NCI-H2227 treated with DMSO at 0.1 percent for 48 hours (cell line): ENCODE results near the gene TBC1D21.

Experiments used
- DNase-seq: peaks from one replicate; lab custom pipeline; 2025; lab: John Stamatoyannopoulos, UW

The TBC1D21 gene

DNA sequence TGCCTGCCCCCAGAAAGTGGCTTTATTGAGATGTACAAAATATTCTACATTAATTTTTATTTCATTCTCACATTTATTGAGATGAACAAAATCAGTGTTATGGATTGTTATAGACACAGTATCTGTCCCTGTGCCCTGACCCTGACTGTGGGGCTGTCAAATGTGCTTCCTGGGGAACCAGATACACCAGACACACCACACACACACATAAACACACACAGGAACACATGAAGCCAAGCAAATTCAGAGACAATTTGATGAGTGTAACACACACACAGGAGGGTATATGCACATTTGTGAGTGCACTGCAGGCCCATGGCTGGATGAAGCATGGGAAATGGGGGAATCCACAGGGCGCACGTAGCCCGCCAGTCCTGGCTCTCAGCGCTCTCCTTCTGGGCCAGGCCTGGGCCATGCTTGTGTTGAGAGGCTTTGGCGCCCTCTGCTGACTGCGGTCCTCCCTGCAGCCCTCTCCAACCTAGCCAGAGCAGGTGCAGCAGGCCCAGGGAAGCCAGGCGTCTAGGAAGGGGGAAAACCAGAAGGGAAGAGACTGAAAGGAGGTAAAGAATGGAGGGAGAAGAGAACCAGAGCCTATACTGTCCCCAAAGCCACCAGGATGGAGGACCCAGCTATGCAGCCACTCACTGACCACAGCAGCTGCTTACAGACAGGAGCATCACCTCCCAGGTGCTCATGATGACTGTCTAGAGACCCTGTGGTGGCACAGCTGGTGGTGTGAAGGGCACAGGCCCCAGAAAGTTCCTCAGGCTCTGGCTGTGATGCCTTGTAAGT lies 34.9 kb downstream of the TBC1D21 start:
- peak; percentile 68 for DNase-seq

DNA sequence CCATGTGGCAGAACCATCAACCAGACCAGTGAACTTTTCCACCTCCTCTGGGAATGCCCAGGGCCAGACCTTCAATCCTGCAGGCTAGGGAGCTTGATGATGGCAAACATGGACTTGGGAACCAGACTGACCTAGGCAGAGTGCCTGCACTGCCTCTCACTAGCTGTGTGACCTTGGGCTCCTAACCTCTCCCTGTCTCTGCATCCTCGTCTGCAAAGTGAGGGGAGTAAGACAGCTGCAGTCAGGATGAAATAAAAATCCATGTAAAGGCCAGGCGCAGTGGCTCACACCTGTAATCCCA lies 35.4 kb downstream of the TBC1D21 start:
- DNase-seq, result no peak

DNA sequence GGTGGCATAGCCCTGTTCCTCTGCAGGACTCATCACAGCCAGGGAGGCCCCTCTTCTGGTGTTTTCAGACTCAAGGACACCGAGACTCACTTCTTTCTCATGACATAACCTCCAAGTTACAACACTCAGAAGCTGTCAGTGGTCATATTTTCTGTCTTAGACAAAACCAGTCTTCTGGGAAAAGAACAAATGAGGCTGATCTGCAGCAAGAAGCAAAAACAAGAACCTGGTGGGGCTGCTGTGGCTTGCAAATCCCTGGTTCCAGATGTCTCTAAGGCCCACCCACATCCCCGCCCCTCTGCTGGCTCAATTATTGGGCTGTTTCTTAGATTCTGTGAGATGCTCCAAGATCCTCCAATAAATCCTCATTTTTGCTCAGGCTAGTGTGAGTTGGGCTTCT lies 36.3 kb downstream of the TBC1D21 start:
- no peak for DNase-seq

GRCh38 chr15:73910522-73911303 lies 37.3 kb downstream of the TBC1D21 start:
- DNase-seq, result no peak

GRCh38 chr15:73912030-73912596 lies 38.7 kb downstream of the TBC1D21 start:
- DNase-seq, result no peak

GRCh38 chr15:73914145-73914544 lies 40.8 kb downstream of the TBC1D21 start:
- DNase-seq, result no peak

GRCh38 chr15:73915082-73915481 lies 41.7 kb downstream of the TBC1D21 start:
- DNase-seq, result no peak

- no peak for DNase-seq
Observed at GRCh38 chr15:73918784-73919183, 45.4 kb downstream of the TBC1D21 start.

DNA sequence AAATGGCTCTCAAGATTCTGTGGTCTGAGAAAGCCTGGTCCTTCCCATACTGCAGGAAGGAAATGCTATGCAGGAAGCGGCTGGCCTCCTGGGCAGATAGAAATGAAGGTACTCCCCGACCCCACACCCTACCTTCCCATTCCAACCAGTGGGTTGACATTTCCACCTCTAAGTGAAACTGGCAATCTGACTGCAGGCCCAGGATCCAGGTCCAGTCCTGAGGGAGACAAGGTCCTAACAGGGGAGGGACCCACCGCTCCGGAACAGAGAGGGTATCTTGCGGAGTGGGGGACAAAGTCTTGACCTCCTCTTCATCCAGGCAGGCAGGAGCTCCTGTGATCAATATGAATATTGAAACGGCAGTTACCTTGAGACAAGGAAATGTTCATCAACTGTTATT lies 46.3 kb downstream of the TBC1D21 start:
- no peak for DNase-seq

GRCh38 chr15:73921254-73921925 lies 48.0 kb downstream of the TBC1D21 start:
- no peak for DNase-seq

GRCh38 chr15:73922186-73923151 lies 49.1 kb downstream of the TBC1D21 start:
- no peak for DNase-seq

DNA sequence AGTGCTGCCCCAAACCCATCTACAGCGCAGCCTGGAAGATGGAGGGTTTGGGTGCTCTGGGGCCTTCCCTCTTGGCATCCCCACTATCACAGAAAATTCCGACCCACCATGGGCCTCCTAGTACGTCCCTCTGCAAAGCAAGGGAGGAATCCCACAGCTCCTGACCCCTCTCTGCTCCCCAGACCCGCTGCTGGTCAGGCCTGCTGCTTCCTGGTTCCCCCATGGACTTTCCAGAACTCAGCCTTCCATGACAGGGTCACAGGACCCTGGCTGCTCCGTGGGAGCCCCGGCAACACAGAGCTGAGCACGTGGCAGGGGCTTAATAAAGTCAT lies 49.8 kb downstream of the TBC1D21 start:
- DNase-seq, result no peak

DNA sequence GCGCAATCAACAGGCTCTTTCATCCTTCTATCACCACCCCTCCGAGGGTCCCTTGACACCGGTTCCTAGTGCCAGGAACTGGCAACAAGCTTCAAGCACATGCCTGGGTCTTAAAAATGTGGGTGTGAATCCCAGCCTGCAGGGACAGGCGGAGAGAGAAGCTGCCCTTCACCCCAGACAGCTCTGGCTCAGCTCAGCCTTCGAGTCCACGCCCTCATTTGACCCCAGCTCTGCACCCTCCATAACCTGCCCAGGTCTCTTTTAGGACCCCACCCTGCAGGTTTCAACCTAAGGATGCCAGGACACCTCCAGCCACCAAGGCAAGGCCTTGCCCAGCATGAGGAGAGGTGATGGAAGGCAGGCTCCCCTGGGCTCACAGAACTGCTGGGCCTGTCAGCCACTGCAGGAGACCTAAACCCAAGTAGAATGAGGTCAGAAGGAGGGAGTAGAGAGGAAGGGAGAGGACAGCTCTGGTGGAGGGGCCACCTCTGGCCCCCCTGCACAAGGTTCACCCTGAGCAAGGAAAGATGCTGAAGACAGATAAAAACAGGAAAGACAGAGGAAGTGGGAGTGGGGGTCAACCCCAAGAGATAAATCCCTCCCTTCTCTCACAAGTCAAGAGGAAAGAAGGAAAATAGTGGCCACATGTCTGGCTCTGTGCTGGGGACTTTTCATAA lies 50.3 kb downstream of the TBC1D21 start:
- no peak for DNase-seq

- peak; percentile 2 for DNase-seq
Observed at GRCh38 chr15:73924171-73924921, 51.0 kb downstream of the TBC1D21 start.

GRCh38 chr15:73925848-73926218 lies 52.5 kb downstream of the TBC1D21 start:
- DNase-seq, result no peak

GRCh38 chr15:73926219-73927002 lies 53.0 kb downstream of the TBC1D21 start, which contains the start of gene LOXL1:
Gene LOXL1 (plus strand): TSS chr15:73926462. CDS start chr15:73926784, 322 bp downstream.
- DNase-seq, result no peak

DNA sequence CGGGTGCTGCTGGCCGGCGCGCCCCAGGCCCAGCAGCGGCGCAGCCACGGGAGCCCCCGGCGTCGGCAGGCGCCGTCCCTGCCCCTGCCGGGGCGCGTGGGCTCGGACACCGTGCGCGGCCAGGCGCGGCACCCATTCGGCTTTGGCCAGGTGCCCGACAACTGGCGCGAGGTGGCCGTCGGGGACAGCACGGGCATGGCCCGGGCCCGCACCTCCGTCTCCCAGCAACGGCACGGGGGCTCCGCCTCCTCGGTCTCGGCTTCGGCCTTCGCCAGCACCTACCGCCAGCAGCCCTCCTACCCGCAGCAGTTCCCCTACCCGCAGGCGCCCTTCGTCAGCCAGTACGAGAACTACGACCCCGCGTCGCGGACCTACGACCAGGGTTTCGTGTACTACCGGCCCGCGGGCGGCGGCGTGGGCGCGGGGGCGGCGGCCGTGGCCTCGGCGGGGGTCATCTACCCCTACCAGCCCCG lies 53.7 kb downstream of the TBC1D21 start:
- DNase-seq, result no peak

DNA sequence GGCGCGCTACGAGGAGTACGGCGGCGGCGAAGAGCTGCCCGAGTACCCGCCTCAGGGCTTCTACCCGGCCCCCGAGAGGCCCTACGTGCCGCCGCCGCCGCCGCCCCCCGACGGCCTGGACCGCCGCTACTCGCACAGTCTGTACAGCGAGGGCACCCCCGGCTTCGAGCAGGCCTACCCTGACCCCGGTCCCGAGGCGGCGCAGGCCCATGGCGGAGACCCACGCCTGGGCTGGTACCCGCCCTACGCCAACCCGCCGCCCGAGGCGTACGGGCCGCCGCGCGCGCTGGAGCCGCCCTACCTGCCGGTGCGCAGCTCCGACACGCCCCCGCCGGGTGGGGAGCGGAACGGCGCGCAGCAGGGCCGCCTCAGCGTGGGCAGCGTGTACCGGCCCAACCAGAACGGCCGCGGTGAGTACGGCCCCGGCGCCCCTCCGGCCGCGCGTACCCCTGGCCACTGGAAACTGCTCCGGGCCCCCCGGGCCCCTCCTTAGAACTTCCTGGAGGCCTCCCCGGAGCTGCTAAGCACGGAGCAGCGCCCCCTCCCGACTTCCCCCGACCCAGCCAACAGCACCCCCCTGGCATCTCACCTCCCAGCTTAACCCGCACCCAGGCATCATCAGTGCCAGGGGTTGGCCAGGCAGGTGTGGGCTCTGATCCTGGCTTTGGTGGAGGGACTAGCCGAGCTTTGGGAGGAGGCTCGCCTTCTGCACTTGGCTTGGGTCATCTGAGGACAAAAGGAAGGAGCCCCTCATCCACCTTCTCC lies 54.3 kb downstream of the TBC1D21 start:
- peak; percentile 26 for DNase-seq

- no peak for DNase-seq
Observed at GRCh38 chr15:73928241-73928579, 54.8 kb downstream of the TBC1D21 start.
